ENCODE measurements around the gene PIK3R2. TPM values are rescaled to one million over a fixed set of nuclear protein-coding genes. Genes with fewer than 3 reads are reported as not detected.
A peak's percentile ranks its signal among the peaks of the same experiment; 100 is the strongest.

The PIK3R2 gene
- total and polyA plus RNA-seq, 2 experiments from 2014 or later: 8.5 to 66.6 TPM

DNA sequence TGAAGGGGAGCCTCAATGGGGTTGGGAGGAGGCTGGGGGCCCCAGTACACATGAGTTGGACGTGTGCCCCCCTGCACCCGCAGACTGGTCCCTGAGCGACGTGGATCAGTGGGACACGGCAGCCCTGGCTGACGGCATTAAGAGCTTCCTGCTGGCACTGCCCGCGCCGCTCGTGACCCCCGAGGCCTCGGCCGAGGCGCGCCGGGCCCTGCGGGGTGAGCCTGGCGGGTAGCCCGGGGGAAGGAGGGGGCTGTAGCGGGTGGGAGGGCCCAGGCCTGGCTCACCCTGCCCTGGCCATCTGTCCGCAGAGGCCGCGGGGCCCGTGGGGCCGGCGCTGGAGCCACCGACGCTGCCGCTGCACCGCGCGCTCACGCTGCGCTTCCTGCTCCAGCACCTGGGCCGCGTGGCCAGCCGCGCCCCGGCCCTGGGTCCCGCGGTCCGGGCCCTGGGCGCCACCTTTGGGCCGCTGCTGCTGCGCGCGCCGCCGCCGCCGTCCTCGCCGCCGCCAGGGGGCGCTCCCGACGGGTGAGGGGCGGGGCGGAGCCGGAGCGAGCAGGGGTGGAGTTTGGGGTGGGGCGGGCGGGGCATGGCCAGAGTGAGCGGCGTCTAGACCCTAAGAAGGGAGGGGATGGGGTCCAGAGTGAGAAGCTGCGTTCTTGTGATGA lies 8.1 kb downstream of the PIK3R2 start:
- no peaks in the 10 kb centered on the region for H3K9me3 Mint-ChIP-seq
- H3K27ac Mint-ChIP-seq: peak overlapping the region; percentile 40; the same call in 1 of the 2 replicates
- DNase-seq (ENCODE audit: low spot score): peak; percentile 82
- Histone ChIP-seq H3K4me2 (peak overlapping the region; percentile 57; the same call in 1 of the 2 replicates), H4K20me1 (replicated peaks; ENCODE audit: insufficient read depth) (no peaks in the 10 kb centered on the region; the same call in none of the 2 replicates), H3K79me2 (replicated peaks; ENCODE audit: insufficient read depth) (no peaks in the 10 kb centered on the region), H3K4me1 (ENCODE audit: insufficient read depth) (peaks cover 10% of the 10 kb centered on the region; the same call in 1 of the 2 replicates), H3K36me3 (ENCODE audit: insufficient read depth) (peaks cover 4% of the 10 kb centered on the region; the same call in 1 of the 2 replicates), H2AFZ (no peak overlapping the region), H3K27ac (ENCODE audit: low read depth) (no peak overlapping the region), H3K4me3 (peak overlapping the region; percentile 42; the same call in 1 of the 2 replicates), H3K9me2 (ENCODE audit: insufficient read depth) (no peaks in the 10 kb centered on the region), H3K27me3 (ENCODE audit: insufficient read depth) (no peaks in the 10 kb centered on the region), H3F3A (replicated peaks; ENCODE audit: low read depth) (peaks cover 9% of the 10 kb centered on the region)
- ATAC-seq: peak; percentile 85
- H3K36me3 Mint-ChIP-seq (ENCODE audit: low read depth): peaks cover 31% of the 10 kb centered on the region
- H3K27me3 Mint-ChIP-seq (ENCODE audit: insufficient read depth, low read depth, poor library complexity): peaks cover 11% of the 10 kb centered on the region
- H3K4me1 Mint-ChIP-seq: peaks cover 11% of the 10 kb centered on the region
- H3K4me3 Mint-ChIP-seq: 0 out of 3 replicates have a peak overlapping the region, but pooled peaks have one; percentile 38
- TF ChIP-seq NANOG (IDR thresholded peaks at IDR 0.05; ENCODE audit: borderline replicate concordance) (no peak), EZH2phosphoT487 (IDR thresholded peaks at IDR 0.05; ENCODE audit: unreplicated experiment) (no peak), ZNF331 (CRISPR knock-in tag; IDR thresholded peaks at IDR 0.05; ENCODE audit: low read depth) (no peak), JUNB (IDR thresholded peaks at IDR 0.05; ENCODE audit: unreplicated experiment) (no peak), STAT1 (IDR thresholded peaks at IDR 0.05; ENCODE audit: unreplicated experiment) (no peak)
- TF ChIP-seq, protein P1, sequence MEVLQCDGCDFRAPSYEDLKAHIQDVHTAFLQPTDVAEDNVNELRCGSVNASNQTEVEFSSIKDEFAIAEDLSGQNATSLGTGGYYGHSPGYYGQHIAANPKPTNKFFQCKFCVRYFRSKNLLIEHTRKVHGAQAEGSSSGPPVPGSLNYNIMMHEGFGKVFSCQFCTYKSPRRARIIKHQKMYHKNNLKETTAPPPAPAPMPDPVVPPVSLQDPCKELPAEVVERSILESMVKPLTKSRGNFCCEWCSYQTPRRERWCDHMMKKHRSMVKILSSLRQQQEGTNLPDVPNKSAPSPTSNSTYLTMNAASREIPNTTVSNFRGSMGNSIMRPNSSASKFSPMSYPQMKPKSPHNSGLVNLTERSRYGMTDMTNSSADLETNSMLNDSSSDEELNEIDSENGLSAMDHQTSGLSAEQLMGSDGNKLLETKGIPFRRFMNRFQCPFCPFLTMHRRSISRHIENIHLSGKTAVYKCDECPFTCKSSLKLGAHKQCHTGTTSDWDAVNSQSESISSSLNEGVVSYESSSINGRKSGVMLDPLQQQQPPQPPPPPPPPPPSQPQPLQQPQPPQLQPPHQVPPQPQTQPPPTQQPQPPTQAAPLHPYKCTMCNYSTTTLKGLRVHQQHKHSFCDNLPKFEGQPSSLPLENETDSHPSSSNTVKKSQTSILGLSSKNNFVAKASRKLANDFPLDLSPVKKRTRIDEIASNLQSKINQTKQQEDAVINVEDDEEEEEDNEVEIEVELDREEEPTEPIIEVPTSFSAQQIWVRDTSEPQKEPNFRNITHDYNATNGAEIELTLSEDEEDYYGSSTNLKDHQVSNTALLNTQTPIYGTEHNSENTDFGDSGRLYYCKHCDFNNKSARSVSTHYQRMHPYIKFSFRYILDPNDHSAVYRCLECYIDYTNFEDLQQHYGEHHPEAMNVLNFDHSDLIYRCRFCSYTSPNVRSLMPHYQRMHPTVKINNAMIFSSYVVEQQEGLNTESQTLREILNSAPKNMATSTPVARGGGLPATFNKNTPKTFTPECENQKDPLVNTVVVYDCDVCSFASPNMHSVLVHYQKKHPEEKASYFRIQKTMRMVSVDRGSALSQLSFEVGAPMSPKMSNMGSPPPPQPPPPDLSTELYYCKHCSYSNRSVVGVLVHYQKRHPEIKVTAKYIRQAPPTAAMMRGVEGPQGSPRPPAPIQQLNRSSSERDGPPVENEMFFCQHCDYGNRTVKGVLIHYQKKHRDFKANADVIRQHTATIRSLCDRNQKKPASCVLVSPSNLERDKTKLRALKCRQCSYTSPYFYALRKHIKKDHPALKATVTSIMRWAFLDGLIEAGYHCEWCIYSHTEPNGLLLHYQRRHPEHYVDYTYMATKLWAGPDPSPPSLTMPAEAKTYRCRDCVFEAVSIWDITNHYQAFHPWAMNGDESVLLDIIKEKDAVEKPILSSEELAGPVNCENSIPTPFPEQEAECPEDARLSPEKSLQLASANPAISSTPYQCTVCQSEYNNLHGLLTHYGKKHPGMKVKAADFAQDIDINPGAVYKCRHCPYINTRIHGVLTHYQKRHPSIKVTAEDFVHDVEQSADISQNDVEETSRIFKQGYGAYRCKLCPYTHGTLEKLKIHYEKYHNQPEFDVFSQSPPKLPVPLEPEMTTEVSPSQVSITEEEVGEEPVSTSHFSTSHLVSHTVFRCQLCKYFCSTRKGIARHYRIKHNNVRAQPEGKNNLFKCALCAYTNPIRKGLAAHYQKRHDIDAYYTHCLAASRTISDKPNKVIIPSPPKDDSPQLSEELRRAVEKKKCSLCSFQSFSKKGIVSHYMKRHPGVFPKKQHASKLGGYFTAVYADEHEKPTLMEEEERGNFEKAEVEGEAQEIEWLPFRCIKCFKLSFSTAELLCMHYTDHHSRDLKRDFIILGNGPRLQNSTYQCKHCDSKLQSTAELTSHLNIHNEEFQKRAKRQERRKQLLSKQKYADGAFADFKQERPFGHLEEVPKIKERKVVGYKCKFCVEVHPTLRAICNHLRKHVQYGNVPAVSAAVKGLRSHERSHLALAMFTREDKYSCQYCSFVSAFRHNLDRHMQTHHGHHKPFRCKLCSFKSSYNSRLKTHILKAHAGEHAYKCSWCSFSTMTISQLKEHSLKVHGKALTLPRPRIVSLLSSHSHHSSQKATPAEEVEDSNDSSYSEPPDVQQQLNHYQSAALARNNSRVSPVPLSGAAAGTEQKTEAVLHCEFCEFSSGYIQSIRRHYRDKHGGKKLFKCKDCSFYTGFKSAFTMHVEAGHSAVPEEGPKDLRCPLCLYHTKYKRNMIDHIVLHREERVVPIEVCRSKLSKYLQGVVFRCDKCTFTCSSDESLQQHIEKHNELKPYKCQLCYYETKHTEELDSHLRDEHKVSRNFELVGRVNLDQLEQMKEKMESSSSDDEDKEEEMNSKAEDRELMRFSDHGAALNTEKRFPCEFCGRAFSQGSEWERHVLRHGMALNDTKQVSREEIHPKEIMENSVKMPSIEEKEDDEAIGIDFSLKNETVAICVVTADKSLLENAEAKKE (CRISPR knock-in tag; IDR thresholded peaks at IDR 0.05): no peak
- TF ChIP-seq, protein P2, sequence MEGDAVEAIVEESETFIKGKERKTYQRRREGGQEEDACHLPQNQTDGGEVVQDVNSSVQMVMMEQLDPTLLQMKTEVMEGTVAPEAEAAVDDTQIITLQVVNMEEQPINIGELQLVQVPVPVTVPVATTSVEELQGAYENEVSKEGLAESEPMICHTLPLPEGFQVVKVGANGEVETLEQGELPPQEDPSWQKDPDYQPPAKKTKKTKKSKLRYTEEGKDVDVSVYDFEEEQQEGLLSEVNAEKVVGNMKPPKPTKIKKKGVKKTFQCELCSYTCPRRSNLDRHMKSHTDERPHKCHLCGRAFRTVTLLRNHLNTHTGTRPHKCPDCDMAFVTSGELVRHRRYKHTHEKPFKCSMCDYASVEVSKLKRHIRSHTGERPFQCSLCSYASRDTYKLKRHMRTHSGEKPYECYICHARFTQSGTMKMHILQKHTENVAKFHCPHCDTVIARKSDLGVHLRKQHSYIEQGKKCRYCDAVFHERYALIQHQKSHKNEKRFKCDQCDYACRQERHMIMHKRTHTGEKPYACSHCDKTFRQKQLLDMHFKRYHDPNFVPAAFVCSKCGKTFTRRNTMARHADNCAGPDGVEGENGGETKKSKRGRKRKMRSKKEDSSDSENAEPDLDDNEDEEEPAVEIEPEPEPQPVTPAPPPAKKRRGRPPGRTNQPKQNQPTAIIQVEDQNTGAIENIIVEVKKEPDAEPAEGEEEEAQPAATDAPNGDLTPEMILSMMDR (conservative IDR thresholded peaks at IDR 0.05; ENCODE audit: low read depth in 2 of 2): peak in 1 of 2 experiments; percentile 78; a peak in 2 of 4 replicates
- TF ChIP-seq, protein P3, sequence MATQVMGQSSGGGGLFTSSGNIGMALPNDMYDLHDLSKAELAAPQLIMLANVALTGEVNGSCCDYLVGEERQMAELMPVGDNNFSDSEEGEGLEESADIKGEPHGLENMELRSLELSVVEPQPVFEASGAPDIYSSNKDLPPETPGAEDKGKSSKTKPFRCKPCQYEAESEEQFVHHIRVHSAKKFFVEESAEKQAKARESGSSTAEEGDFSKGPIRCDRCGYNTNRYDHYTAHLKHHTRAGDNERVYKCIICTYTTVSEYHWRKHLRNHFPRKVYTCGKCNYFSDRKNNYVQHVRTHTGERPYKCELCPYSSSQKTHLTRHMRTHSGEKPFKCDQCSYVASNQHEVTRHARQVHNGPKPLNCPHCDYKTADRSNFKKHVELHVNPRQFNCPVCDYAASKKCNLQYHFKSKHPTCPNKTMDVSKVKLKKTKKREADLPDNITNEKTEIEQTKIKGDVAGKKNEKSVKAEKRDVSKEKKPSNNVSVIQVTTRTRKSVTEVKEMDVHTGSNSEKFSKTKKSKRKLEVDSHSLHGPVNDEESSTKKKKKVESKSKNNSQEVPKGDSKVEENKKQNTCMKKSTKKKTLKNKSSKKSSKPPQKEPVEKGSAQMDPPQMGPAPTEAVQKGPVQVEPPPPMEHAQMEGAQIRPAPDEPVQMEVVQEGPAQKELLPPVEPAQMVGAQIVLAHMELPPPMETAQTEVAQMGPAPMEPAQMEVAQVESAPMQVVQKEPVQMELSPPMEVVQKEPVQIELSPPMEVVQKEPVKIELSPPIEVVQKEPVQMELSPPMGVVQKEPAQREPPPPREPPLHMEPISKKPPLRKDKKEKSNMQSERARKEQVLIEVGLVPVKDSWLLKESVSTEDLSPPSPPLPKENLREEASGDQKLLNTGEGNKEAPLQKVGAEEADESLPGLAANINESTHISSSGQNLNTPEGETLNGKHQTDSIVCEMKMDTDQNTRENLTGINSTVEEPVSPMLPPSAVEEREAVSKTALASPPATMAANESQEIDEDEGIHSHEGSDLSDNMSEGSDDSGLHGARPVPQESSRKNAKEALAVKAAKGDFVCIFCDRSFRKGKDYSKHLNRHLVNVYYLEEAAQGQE (IDR thresholded peaks at IDR 0.05; ENCODE audit: unreplicated experiment): no peak

Data from GM23338 (cell line).